RWPE1 (cell line): Measurements from ENCODE around the gene SCAMP3.

Experiments used
- CTCF ChIA-PET: fragments of 350-600 bp; sonication (Branson Sonifier 250); formaldehyde crosslinking; extraction: SDS; loops from one replicate; lab custom pipeline; 2021; lab: Yijun Ruan, JAX
- POLR2A ChIA-PET: fragments of 400-600 bp; formaldehyde crosslinking; extraction: SDS; loops from one replicate; lab custom pipeline; 2020; ENCODE audit warnings: antibody characterized with exemption; ENCODE audit not compliant: low non-redundant PET; lab: Yijun Ruan, JAX
- DNase-seq: peaks from one replicate; pipeline ENCODE4 v3.0.0; 2012; ENCODE audit warnings: low spot score
- H3K27ac ChIP-seq: fragments of 450-650 bp; 2 replicates; pipeline ENCODE4 v1.5.1; 2017
- CTCF ChIP-seq: fragments of 450-650 bp; conservative IDR thresholded peaks from 2 replicates; pipeline ENCODE4 v1.5.1; 2017; ENCODE audit warnings: low read depth, mild to moderate bottlenecking

Gene SCAMP3

GRCh38 chr1:155286544-155286943, 24.4 kb upstream of the SCAMP3 start:
- H3K27ac ChIP-seq: no peak overlapping the region
- CTCF ChIA-PET: interaction anchor here (0.5 to 0.9 kb wide), 3 partner anchors 36 to 293 kb away, joined by 3 read pairs; no protein-coding TSS in a partner anchor
- DNase-seq: no peak
- no peak for TF ChIP-seq CTCF
- POLR2A ChIA-PET: no interaction called here

GRCh38 chr1:155285631-155286044, 23.5 kb upstream of the SCAMP3 start:
- H3K27ac ChIP-seq: no peak overlapping the region
- DNase-seq: no peak
- ChIA-PET CTCF (interaction anchor here (0.5 to 0.9 kb wide), 3 partner anchors 35 to 294 kb away, joined by 3 read pairs; no protein-coding TSS in a partner anchor), POLR2A (no interaction called here)
- no peak for TF ChIP-seq CTCF

GRCh38 chr1:155285063-155285462, 22.9 kb upstream of the SCAMP3 start:
- no peak overlapping the region for H3K27ac ChIP-seq
- TF ChIP-seq CTCF: no peak
- CTCF ChIA-PET: no interaction called here
- no peak for DNase-seq
- POLR2A ChIA-PET: no interaction called here

GRCh38 chr1:155284476-155284875, 22.3 kb upstream of the SCAMP3 start:
- TF ChIP-seq CTCF: no peak
- POLR2A ChIA-PET: no interaction called here
- DNase-seq: no peak
- H3K27ac ChIP-seq: no peak overlapping the region
- CTCF ChIA-PET: no interaction called here

DNA sequence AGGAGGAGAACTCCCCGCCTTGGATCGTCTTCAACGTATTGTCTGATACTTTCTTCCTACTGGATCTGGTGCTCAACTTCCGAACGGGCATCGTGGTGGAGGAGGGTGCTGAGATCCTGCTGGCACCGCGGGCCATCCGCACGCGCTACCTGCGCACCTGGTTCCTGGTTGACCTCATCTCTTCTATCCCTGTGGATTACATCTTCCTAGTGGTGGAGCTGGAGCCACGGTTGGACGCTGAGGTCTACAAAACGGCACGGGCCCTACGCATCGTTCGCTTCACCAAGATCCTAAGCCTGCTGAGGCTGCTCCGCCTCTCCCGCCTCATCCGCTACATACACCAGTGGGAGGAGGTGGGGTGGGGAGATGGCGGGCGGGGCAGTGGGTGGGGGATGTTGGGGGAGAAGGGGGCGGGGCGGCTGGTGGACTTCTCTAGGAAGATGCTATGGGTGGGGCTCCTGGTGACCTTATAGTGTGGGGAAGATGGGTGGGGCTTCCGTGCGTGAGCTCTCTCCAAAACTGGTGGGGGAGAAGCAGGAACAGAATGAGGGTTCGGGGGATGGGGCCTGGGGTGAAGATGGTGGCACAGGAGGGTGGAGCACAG, 20.4 kb upstream of the SCAMP3 start:
- no peak for DNase-seq
- TF ChIP-seq CTCF: no peak
- H3K27ac ChIP-seq: no peak overlapping the region
- ChIA-PET POLR2A (no interaction called here), CTCF (no interaction called here)

DNA sequence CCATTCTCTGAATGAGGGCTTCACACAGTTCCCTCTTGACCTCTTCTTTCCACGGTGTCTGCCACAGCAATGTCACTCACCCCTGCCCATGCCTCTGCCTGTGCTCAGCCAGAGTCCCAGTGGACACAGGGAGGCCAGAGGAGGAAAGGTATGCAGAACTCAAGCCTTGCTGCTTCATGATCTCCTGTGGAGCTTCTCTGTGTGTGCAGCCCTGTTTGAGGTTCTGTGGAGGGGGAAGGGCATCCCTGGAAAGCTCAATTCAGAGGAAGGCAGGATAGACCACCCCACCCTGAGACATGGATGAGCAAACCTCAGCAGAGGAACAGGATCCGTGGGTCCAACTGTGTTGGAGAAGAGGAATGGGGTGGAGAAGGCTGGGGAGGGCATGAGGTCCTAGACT, 17.1 kb upstream of the SCAMP3 start:
- POLR2A ChIA-PET: no interaction called here
- CTCF ChIA-PET: interaction anchor here (1.1 kb wide), 1 partner anchor 16 kb away, joined by 4 read pairs; no protein-coding TSS in a partner anchor
- H3K27ac ChIP-seq: peak overlapping the region; percentile 74
- no peak for TF ChIP-seq CTCF
- no peak for DNase-seq
